Hematopoietic multipotent progenitor cell treated with erythropoietin and hydrocortisone succinate and interleukin-3 and kit ligand, for 6 days (in vitro differentiated cells): ENCODE data around the gene EEIG1.

Experiments used
- DNase-seq: peaks from one replicate; pipeline ENCODE4 v3.0.0-alpha.2; 2015

EEIG1 gene

DNA sequence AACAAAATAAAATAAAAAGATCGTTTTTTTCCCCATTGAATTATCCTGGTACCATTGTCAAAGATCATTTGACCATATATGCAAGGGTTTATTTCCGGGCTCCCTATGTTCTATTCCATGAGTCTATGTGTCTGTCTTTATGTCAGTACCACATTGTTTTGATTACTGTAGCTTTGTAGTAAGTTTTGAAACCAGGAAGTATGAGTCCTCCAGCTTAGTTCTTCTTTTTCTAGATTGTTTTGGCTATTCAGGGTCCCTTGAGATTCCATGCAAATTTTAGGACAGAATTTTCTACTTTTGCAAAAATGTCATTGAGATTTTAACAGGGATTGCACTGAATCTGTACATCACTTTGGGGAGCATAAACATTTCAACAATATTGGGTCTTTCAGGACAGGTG is 18.7 kb upstream of the EEIG1 start:
- no peak for DNase-seq

DNA sequence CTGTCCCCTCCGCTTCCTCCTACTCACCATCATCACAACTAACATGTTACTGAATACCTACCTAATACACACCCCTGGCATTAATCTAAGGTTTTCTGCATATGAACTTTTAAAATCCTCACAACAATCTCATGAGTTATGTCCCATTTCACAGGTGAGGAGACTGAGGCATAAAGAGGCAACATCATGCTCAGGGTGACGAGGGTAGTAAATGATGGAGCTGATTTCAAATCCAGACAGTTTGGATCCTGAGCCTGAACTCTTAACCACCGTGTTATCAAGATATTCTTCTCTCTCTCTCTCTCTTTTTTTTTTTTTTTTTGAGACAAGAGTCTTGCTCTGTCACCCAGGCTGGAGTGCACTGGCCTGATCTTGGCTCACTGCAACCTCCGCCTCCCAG is 12.9 kb upstream of the EEIG1 start:
- no peak for DNase-seq

DNA sequence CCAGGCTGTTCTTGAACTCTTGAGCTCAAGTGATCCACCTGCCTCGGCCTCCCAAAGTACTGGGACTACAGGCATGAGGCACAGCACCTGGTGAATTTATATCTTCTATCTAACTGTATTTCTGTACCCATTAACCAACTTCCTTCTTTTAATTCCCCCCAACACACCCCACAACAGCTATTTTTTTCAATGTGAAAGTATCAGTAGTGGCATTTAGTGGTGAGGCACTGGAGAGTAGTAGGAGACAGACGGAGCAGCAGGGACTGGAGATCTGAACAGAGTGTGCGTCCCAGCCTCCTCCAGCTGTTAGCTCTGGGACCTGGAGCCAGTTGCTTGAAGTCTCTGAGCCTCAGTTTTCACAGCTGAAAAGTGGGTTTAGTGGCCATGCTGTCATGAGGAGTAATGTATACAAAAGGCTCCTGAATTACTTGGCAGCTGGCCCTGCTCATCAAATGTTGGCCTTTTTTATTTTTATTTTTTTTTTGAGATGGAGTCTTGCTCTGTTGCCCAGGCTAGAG is 11.0 kb upstream of the EEIG1 start:
- no peak for DNase-seq

DNA sequence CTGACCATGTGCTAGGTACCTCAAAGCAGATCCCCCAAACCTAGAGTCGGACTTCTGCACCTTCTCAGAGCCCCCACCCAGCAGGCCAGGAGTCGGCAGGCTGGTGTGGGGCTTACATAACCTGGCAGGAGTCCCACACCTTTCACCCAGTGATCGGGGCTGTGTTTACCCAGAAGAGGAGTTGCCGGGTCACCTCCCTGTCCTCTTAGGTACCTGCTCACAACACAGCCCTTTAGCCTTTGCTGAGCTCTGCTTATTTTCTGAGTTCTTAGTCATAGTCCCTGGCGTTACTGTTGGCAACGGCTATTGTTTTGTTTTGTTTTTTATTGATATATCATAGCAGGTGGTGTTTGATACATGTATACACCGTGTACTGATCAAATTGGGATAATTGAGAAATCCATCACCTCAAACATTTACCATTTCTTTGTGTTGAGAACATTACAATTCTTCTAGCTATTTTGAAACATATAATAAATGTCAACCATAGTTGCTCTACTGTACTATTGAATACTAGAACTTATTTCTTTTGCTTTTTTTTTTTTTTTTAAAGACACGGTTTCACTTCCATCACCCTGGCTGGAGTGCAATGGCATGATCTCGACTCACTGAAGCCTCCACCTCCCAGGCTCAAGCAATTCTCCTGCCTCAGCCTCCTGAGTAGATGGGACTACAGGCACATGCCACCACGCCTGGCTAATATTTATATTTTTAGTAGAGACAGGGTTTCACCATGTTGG is 10.4 kb upstream of the EEIG1 start:
- DNase-seq = no peak

DNA sequence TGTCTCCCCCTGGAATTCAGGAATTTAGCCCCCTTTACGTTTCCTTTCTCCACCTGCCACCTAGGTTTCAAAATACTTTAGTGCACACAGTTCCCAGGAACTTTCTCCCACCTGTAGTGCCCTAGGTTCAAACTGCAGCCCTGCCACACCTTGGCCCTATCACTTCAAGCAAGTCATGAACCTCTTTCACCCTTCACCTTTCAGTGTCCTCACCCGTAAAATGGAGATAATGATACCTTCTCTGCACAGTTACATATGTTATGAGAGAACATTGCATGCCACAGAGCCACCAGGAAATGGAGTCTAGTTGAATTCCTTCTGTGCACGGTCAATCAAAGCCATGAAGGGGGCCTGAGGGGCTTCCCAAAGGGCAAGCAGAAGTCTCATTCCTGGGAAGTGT is 9.8 kb upstream of the EEIG1 start:
- DNase-seq = no peak

DNA sequence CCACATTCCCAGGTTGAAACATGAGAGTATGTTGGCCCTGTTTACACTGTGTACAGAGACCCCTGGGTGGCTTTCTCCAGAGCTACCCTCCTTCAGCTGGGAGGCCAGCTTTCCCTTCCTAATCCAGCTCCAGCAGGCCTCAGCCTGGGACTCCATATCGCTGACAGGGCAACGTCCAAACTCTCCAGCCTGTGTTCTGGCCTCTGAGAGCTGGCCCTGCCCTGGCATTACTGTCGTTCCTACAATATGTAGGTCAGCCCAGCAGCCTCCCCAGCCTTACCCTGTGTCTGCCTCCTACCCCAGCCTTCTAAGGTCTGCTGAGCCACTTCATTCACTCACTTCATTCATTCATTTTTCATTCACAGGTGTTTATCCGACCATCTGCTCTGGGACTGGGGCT is 8.3 kb upstream of the EEIG1 start:
- no peak for DNase-seq

DNA sequence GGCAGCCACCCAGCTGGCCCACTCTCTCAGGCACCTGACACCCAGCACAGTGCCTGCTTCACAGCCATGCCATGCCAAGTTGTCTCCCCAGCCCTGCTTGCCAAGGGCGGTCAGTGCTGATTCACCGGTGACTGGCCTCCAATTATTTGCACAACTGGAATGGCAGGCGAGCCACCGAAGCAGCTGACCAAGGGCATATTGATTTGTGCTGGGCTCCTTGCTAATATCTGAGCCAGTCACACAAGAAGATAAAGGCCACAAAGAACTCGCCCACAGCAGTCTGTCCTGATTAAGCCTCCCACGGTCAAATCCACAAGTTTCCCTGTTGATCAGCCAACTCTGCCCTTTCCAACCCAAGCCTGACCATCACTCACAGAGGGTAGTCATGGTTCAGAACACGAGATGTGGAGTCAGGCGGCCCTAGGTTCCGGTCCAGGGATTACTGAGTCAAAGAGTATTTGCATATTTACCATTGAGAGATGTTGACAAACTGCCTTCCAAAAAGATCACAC is 6.4 kb upstream of the EEIG1 start:
- DNase-seq = no peak

DNA sequence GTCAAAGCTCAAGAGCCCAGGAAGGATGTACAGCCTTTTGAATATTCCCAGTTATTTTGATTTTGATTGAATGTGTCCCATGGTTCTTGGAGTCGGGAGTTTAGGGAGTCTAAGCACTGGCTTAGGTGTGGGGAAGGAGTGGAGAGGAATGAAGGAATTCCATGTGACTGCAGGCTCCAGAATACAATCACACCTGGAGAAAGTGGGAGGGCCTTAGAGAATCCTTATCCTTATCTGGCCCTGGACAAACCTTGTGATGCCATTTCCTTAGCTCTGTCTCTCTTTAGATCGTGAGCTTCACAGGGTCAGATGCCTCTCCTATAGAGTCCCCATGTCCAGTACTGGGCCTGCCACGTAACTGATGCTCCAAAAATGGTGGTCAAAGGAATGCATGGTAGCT is 4.2 kb upstream of the EEIG1 start:
- DNase-seq = no peak

DNA sequence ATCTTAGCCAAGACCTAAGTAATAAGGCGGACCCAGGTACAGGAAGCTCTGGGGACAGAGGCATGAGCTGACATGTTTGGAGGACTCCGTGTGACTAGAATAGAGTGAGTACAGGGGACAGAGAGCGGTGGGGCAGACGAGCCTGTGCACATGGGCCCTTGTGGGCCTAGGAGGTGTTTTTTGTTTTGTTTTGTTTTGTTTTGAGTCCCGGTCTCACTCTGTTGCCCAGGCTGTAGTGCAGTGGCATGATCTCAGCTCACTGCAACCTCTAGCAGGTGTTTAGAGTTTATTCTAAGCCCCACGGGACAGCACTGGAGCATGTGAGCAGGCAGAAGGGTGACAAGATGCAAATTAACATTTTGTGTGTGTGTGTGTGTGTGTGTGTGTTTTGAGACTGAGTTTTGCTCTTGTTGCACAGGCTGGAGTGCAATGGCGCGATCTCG is 3.1 kb upstream of the EEIG1 start:
- no peak for DNase-seq

DNA sequence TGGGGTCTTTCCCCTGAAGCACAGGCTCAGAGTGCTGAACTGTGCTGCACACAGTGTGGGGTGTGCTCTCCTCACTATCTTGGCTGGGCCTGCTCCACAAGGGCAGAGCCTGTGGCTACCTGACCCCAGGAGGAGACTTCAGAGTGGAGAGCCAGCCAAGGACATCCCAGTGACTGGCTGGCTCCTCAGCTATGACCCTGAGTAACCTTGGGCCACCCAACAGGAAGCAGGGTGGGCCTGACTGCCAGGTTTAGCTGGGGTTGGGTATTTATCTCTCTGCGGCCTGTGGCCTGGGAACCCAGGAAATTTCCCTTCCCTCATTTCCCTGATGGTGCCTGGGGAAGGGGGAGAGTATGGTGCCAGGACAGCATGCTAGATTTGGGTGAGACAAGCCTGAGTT is 2.1 kb upstream of the EEIG1 start:
- peak; percentile 30 for DNase-seq

DNA sequence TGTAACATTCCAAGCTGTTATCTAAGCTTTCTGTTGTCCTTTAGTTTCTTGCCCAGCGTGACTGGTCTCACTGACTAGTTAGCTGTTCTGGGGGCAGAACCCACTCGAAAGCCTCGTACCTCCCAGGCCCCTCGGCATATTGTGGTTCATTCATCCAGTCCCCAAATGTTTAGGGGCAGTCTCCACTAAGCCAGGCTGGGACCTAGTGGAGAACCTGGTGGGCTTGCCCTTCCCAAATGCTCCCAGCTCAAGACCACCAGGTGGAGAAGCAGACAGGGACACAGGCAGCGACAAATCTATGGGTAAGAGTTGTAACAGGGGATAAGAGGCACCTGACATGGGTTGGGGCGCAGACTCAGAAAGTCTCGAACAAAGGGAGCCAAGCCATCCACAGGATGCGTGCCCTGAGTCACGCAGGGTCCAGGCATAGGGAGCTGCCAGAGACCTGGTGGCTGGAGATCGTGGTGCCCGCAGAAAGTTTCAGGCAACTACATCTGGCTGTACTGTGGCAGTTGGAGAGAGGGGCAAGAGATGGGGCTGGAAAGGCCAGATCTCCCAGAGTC is 851 bp upstream of the EEIG1 start:
- no peak for DNase-seq

DNA sequence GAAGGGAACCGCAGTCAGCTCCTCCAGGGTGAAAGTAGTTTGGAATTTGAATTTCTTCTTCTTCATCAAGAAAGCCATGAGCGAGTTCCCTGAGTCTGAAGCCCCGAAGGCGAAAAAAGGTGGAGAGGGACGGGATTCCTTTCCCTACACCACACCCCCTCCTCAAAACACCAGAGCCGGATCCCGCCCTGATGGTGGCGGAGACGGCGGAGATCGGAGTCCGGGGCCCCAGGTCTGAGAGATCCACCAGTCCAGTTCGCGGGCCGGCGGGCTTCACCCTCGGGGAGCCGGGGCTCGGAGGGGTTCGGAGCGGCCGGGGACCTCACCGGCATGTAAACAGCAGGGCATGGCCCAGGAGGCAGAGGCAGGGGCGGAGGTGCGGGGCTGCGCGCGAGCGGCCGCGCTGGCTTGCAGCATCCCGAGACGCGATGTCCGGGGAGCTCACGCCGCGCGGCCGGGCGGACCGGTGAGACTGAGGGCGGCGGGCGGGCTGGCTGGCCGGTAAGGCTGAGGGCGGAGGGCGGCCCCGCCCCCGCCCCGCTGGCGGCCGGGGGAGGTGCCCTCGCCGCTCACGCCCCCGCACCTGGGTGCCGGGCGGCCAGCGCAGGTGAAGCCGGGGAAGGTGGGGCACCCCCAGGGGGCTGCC is 606 bp downstream of the EEIG1 start:
- DNase-seq = peak; percentile 25

DNA sequence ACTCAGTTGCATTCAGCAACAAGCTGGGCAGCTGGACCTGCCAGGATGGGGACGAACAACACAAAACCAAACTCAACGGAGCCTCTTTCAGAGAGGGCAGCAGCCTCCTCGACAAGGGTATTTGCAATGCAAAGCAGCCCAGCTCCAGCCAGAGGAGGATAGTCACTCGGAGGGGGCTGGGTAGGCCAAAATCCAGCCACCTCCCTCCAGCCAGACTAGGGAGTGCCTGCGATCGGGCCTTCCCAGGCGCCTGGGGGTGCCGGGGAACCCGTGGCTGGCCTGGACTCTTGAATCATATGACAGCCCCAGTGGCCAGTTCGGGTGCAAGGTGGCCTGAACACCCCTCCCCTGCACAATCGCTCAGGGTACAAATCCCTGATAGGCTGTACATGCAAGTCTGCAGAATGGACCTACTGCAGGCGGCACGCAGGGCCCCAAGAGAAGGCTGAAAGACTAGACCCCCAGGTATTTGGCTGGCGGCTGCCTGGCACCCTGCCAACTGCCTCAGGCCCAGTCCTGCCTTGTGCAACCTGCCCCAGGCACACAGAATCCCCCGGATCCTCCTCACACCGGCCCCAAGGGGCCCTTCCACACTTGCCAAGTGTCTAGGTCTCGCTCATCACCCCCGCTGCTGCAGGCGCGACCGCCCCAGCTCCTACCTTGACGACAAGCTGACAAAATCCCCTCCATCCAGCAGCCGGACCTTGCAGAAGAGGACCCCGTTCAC is 1.3 kb downstream of the EEIG1 start:
- DNase-seq = peak; percentile 46

DNA sequence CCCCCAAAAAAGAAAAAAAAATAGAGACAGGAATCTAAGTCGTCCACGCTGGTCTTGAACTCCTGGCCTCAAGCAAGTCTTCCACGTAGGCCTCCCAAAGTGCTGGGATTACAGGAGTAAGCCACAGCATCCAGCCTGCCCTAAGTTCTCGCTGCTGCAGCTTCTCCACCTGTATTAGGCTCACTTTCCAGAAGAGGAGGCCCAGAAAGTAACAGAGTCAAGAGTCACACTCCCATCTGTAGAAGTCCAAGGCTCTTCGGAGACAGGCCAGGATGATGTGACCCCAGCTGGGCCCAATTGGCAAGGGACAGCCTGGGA is 1.8 kb downstream of the EEIG1 start:
- DNase-seq = no peak

DNA sequence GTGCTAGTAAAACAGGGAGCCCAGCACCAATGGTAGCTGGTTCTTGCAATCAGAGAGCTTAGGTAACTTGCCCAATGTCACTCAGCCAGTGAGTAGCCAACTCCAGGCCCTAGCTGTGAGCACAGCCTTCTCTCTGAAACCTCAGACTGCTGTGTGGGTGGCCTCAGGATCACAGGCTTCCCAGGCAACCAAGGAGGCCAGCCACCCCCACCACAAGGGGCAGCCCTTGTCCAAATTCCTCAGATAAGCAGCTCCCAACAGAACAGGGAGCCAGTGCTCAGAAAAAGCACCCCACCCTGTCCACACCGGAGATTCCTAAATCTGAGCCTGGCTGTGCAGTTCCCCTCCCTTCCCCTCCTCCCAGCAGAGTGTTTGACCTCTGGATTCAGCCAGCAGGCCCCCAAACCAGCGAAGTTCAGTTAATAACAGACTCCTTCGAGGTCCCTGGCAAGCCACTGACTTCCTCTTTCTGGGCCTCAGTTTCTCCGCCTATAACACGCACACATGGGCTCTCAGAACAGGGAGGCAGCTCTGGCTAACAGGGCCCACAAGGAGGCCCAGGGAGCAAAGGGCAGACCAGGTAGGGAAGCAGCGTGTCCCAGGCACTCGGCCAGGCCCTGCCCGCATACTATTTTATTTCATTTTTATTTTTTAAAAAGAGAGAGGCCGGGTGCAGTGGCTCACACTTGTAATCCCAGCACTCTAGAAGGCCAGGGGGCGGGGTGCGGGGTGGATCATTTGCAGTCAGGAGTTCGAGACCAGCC is 2.7 kb downstream of the EEIG1 start:
- DNase-seq = peak; percentile 44

DNA sequence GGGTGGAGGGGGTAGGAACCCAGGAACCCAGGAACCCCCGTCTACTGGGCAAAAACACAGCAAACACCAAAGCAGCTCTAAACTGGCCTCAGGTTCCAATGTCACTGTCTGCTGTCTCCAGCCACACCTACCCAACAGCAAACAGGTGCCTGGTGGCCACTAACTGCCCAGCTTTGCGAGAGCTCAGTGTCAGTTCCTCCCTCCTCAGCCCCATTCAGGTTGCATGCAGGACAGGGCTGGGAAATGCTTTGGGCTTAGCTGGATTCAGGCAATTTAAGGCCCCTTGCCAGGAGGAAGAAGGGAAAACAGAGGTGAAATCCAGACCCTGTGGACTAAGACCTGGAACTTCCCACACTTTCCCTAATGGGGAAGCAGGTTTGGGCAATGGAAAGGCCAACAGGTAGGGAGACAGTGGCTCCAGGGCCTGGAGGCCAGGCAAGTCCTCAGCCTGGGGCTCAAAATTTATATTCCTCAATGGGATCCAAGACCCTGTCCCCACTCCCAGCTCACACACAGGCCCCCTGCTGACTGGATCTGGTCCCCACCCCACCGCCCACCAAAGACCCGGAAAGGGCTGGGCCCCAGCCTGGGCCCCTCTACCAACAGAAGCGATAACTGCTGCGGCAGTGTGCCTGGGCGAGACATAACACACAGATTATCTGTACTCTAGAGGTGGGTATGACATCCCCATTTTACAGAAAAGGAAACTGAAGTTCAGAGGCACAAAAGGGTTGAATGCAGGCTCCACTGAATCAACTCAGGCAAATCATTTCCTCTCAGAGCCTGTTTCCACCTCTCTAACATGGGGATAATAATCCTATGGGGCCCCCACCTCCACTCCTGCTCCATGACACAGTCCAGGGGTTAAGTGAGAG is 3.5 kb downstream of the EEIG1 start:
- DNase-seq = no peak

DNA sequence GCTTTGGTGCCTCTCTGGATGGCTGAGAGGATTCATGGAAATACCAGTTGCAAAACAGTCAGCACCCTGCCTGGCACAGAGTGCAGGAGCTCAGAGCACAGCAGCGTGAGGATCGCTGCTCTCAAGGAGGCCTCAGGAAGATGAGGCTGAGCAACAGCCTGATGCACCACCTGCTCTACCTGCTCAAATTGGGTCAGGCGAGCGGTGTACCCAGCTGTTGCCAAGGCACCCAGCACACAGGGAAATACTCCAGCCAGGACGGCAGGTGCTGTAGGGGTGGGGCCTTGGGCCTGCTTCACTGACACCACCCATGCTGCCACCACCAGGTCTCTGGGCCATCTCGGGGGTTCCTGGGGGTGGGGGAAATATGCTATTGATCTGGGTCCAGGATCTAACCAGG is 4.3 kb downstream of the EEIG1 start:
- DNase-seq = no peak

DNA sequence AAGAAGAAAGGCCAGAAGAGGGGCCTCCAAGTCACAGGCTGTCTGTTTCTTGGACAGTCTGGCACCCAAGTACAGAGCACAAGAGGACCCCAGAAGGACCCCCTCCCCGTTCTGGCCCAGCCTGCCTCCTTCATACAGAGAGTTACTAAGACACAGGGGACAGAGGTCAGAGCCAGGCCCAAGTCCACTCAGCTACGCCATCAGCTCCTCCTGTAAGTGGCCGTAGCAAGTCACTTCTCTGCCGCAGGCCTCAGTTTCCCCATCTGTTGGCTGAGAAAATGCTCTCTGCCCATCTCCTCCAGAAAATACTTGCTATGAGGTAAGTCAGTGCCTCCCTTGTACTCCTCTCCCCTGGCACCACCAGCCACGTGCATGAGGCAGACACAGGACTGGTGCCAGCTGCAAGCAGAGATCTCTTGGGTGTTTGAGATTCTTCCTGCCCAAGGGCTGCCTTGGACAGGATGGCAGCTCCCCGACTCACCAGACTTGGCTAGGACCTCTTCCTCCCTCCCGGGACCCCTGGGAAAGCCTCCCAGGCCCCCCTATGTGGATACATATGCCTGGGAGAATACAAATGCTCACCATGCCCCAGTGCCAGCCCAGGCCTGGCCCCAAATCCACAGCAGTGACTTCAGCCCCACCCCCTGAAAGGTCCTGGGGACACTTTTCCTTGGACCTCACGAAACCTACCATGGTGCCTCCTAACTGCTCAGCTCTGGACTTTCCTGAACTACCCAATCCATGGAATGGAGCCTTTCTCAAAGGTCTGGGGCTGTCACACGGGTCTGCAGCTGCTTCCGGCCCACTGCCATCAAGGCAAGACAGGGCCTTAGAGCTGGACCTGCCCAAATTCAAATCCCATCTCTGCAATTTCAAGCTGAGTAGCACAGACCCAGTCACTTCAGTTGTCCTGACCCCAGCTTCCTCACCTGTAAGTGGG is 5.1 kb downstream of the EEIG1 start:
- DNase-seq = no peak

DNA sequence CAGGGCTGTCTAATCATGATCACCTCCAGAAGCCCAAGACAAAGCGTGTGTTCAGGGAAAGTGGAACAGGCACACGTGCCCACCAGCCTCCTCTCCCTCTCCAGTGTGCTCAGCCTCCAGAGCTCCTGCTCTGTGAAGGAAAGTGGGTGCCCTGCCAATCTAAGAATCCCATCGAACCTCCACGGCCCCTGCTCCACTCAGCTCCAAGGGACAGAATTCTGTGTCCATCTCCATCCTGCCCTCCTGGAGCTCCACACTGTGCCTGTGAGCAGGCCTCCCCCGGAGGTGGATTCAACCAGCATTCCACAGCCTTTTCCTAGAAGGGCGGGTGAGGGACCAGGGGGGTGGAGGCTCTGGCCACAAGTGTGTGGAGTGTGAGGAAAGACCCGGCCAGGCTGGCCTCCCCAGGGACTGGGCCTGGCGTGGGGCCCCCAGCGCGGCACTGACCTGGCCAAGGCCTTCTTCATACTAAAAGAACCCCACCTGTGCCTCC is 6.0 kb downstream of the EEIG1 start:
- DNase-seq = no peak
